Measurements from ENCODE around the gene TMEM63B. TPM values are rescaled to one million over a fixed set of nuclear protein-coding genes. Genes with fewer than 3 reads are reported as not detected.

The TMEM63B gene
- total and polyA plus RNA-seq, 9 of the 15 experiments (the other 6 are each of a cell fraction or from before 2014, with no cell fraction given): 0.14 to 39.4 (median 14.4) TPM

DNA sequence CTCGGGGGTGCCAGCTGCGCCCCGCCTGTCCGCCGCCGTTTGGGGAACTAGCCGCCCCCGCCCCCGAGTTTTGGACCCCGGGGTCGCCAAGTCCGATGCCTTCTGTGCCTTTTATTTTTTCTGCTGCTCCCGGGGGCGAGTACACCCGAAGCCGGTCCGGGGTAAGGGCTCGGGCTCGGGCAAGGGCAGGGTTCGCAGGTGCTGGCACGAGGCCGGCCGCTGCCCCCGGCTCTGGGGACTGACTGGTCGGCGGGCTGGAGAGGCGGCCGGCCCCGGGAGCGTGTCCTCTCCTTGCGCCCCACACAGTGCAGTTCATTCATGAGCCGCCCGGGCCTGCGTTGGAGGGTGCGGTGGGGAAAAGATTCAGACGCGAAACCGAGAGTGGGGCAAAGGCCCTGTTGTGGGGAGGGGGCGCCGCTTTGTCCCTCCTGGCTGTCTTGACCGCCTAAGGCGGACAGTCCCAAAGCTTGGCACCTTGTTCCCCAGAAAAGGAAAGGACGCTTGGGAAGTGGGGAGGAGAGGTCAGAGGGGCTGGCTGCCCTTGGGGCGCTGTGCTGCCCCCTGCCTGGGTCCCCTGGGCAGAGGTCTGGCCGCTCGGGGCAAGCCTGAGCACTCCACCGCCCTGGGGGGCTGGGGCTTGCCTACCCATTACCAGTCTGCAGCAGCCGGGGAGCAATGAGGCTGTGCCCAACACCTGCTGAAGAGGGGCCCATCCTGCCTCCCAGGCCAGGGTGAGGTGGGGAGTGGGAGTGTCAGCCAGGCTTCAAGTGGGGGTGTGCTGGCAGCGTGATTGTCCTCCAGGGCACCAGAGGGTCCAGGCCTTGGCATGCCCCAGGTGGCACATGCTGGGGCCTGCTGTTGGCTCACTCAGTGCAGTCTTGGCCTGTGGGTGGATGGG is 915 bp downstream of the TMEM63B start (continued):
- TF ChIP-seq ETV5 (CRISPR knock-in tag; IDR thresholded peaks at IDR 0.05; ENCODE audit: low read depth): no peak
- TF ChIP-seq, protein P1, sequence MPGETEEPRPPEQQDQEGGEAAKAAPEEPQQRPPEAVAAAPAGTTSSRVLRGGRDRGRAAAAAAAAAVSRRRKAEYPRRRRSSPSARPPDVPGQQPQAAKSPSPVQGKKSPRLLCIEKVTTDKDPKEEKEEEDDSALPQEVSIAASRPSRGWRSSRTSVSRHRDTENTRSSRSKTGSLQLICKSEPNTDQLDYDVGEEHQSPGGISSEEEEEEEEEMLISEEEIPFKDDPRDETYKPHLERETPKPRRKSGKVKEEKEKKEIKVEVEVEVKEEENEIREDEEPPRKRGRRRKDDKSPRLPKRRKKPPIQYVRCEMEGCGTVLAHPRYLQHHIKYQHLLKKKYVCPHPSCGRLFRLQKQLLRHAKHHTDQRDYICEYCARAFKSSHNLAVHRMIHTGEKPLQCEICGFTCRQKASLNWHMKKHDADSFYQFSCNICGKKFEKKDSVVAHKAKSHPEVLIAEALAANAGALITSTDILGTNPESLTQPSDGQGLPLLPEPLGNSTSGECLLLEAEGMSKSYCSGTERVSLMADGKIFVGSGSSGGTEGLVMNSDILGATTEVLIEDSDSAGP (CRISPR knock-in tag; IDR thresholded peaks at IDR 0.05): no peak
- no peak for TF ChIP-seq KDM2B (CRISPR knock-in tag; IDR thresholded peaks at IDR 0.05)
- TF ChIP-seq, protein P2, sequence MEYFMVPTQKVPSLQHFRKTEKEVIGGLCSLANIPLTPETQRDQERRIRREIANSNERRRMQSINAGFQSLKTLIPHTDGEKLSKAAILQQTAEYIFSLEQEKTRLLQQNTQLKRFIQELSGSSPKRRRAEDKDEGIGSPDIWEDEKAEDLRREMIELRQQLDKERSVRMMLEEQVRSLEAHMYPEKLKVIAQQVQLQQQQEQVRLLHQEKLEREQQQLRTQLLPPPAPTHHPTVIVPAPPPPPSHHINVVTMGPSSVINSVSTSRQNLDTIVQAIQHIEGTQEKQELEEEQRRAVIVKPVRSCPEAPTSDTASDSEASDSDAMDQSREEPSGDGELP (CRISPR knock-in tag; IDR thresholded peaks at IDR 0.05; ENCODE audit: borderline replicate concordance): peak; percentile 30; the same call in 1 of the 2 replicates
- TF ChIP-seq EP400 (IDR thresholded peaks at IDR 0.05): no peak
- TF ChIP-seq, protein P3, sequence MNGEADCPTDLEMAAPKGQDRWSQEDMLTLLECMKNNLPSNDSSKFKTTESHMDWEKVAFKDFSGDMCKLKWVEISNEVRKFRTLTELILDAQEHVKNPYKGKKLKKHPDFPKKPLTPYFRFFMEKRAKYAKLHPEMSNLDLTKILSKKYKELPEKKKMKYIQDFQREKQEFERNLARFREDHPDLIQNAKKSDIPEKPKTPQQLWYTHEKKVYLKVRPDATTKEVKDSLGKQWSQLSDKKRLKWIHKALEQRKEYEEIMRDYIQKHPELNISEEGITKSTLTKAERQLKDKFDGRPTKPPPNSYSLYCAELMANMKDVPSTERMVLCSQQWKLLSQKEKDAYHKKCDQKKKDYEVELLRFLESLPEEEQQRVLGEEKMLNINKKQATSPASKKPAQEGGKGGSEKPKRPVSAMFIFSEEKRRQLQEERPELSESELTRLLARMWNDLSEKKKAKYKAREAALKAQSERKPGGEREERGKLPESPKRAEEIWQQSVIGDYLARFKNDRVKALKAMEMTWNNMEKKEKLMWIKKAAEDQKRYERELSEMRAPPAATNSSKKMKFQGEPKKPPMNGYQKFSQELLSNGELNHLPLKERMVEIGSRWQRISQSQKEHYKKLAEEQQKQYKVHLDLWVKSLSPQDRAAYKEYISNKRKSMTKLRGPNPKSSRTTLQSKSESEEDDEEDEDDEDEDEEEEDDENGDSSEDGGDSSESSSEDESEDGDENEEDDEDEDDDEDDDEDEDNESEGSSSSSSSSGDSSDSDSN (IDR thresholded peaks at IDR 0.05; ENCODE audit: borderline replicate concordance in 1 of 2, low read depth in 2 of 2, low read length in 2 of 2): peak in 1 of 2 experiments; percentile 85; a peak in 1 of 4 replicates
- TF ChIP-seq POLR2AphosphoS2 (IDR thresholded peaks at IDR 0.05; ENCODE audit: low read length): no peak
- TF ChIP-seq SETDB1 (IDR thresholded peaks at IDR 0.05; ENCODE audit: low read length): no peak
- TF ChIP-seq, protein P4, sequence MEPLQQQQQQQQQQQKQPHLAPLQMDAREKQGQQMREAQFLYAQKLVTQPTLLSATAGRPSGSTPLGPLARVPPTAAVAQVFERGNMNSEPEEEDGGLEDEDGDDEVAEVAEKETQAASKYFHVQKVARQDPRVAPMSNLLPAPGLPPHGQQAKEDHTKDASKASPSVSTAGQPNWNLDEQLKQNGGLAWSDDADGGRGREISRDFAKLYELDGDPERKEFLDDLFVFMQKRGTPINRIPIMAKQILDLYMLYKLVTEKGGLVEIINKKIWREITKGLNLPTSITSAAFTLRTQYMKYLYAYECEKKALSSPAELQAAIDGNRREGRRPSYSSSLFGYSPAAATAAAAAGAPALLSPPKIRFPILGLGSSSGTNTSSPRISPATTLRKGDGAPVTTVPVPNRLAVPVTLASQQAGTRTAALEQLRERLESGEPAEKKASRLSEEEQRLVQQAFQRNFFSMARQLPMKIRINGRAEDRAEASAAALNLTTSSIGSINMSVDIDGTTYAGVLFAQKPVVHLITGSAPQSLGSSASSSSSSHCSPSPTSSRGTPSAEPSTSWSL (CRISPR knock-in tag; IDR thresholded peaks at IDR 0.05; ENCODE audit: borderline replicate concordance): no peak
- peak; percentile 79 for TF ChIP-seq EGR1 (conservative IDR thresholded peaks at IDR 0.05)
- peak; percentile 11 for TF ChIP-seq ARID1B (IDR thresholded peaks at IDR 0.05)
- TF ChIP-seq CC2D1A (IDR thresholded peaks at IDR 0.05): no peak
- peak; percentile 44 for TF ChIP-seq FIP1L1 (IDR thresholded peaks at IDR 0.05; ENCODE audit: low read depth, low read length, poor library complexity, severe bottlenecking)
- TF ChIP-seq MXI1 (IDR thresholded peaks at IDR 0.05; ENCODE audit: low read depth, low read length): no peak
- TF ChIP-seq HCFC1 (IDR thresholded peaks at IDR 0.05; ENCODE audit: low read depth, low read length): no peak
